ENCODE data around the gene SLC9A9.

Gene SLC9A9

DNA sequence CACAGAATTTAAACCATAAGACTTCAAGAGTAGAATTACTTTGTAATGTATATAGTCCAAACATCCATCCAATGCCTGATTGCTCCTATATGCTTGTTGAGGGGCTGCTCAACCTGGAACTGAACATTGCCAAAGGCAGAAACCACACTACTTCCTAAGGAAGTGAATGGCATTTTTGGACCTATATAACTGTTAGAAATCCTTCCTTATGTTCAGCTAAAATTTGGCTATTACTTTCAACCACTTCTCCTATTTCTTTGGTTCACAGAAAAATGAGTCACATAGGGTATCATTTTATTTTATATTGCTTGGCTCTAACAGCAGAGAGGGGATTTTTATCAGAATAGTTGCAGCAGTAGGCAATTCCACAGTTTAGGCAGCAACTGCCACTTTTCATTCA, 342.1 kb downstream of the SLC9A9 start:
- DNase-seq (ENCODE audit: low read depth): no peak

DNA sequence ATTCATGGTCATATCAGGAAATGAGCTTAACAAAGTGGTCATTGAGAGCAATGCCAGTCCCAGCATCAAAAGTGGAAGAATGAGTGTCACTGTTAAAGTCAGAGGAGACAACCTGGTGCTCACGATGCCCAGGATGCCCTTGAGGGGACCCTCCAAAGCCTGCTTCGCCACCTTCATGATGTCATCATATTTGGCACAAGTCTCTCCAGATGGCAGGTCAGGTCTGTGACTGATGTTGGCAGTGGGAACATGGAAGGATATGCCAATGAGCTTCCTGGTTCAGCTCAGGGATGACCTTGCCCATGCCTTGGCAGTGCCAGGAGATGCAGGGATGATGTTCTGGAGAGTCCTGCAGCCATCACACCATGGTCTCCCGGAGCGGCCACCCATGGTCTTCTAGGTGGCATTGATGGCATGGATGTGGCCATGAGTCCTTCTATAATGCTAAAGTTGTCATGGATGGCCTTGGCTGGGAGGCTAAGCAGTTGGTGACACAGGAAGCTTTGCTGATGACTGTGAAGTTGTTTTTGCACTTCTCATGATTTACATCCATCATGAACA, 344.9 kb downstream of the SLC9A9 start:
- no peak for DNase-seq (ENCODE audit: low read depth)

DNA sequence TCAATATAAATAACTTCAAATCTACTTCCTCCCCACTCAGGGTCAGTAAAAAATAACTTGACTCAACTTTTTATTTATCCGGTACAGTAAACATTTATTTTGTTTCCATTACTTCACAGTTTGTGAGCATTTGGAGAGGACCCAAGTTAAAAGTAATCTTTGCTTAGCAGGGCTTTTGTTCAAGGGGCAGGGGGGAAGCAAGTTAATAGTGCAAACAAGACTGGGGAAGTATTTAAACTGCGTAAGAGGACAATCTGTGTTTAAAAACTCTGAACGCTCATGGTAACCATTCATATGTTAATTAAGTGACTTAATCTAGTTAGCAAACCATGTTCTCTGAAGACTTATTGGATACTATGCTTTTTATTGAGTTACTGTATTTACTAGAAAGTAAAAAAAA, 346.2 kb downstream of the SLC9A9 start:
- DNase-seq (ENCODE audit: low read depth): no peak

DNA sequence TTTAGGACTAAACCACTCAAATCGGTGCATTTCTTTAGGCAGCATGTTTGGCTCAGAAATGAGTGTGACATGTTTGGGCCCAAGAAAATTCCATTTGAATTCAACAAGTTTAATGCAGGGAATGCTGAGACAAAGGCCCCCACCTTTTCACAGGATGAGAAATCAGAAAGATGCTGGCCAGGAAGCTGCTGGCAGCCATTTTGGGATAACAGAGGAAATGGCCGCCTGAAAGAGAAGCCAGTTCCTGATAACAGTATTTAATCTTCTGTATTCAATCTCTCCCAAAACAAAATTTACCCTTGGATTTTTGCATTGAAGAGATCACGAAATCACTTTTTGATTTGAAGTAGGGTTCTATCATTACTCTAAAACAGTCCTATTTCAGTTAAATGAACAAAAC, 350.9 kb downstream of the SLC9A9 start:
- no peak for DNase-seq (ENCODE audit: low read depth)

DNA sequence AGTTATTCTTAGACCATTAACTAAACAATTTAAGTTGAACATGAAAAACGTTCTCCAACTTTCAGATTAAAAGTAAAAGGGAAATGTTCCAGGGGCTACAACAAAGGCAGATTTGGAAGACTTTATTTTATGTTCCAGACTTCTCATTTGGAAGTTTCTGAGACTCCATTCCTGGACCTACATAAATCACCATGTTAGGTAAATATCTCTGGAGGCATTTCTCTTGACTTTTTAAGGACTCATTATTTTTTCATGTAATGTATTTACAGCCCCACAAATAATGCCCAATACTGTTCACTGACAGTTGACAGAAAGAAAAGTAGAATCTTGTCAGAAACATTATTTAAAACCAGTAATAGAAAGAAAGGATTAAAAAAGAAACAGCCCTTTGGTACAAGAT, 352.1 kb downstream of the SLC9A9 start:
- DNase-seq (ENCODE audit: low read depth): no peak

DNA sequence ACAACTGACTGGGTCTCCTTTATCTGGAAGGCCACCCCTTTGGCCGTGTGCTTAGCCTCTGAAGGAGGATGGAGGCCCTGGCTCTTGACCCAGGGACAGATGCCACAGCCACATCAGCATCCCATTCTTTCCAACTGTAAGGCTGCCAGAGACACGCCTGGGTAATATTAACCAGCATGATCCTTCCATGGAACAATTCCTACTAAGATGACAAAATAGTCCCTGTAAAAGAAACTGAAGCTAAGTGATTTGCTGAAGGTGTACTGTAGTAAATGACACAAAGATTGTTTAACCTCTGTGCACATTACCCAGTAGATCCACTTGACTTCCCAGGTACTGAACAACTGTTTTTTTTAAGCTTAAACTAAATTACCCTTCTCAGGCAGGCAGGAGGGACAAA, 352.7 kb downstream of the SLC9A9 start:
- no peak for DNase-seq (ENCODE audit: low read depth)

DNA sequence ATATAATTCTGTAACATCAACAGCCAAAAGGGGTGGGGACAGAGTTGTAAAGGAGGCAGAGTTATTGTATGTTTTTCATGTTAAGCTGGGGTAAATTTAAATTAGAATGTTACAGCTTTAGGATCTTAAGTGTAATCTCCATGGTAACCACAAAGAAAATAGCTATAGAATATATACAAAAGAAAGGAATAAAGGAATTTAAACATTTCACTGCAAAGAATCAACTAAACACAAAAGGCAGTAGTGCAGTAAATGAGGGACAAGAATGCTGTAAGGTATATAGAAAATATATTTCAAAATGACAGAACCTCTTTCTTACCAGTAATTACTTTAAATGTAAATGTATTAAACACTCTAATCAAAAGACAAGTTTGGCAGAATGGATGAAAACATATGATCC, 361.7 kb downstream of the SLC9A9 start:
- DNase-seq (ENCODE audit: low read depth): no peak

DNA sequence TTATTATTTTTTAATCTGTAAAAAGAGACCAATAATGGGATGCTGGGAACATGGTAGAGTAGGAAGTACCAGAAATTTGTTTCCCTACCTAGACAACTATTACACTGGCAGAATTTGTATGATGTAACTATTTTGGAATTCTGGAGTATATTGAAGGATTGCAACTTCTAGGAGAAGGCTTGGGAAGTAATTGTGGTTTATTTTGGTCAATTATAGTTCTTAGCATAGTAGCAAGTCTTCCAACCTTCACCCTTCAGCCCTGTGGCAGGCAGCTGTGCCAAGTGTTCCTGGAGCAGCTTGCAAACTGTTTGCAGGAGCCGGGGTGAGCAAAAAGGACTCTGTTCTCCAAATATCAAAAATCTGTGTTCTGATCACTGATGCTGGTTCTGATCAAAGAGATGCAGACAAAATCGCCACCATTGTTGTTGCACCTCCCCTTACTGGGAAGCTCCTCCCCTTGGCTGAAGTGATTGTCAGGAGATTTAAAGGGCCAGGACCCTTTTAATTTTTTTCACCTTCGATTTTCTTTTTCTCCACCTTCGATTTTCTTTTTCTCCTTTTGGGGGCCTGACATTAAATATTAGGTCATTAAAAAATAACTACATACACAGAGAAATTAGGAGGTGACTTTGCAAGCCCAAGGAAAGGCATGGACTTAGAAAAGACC, 363.3 kb downstream of the SLC9A9 start:
- DNase-seq (ENCODE audit: low read depth): no peak

DNA sequence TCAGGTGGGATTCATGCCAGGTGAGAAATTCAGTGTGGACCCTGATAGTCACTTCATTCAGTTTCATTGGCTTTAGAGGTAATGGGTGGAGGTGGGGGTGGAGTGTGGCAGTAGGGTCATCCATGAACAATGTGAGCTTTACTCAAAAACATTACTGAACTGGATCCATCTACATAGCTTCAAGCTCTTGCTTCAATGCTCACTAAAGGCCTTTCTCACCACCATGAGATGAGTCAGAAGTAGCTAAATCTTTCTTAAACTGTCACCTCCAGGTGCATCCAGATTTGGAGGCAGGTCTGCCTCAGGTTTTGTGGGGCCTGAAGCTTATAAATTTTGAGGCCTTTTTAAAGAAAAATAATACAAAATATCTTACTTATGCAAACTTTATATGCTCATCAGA, 365.1 kb downstream of the SLC9A9 start:
- no peak for DNase-seq (ENCODE audit: low read depth)

DNA sequence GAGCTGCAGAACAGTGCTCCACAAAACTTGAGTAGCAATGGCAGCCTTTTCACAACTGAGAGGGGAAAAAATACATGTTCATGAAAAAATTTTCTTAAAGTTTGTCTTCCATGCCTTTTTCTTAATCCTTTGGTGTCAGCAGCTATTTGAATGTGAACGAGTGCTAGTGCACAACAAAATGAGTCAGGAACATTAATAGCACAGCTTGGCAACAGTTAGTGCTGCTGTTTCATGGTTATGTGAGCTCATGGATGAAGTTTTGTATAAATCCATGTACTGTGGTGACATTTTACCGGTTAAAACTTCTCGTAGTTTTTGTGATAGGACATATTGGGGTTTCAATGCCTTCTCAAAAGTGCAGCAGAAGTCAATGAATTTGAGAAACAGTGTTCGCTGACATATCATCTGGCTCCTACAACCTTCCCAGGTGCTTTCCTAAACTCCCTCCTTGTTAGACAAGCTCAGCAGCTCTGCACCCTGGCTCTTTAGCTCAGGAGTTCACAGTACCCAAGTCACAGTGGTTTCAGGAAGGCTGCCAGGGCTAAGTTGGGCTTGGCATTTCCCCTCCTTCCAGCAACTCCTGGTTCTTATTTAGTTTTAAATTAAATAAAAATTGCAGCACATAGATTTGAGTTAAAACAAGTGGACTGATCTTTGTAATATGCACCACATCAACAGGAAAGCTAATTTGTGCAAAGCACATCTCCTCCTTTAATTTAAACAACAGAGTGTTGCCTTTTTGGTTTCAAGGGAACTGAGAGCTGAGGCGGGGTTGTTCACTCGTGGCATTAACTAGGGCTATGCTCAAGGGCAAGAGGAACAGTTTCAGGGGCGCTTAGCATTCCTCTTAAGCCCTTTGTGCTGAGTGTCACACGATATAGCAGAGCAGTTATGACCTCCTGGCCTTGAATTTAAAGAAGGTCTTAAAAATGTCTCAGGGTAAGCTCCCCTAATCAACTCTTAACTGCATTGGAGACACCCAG, 365.9 kb downstream of the SLC9A9 start:
- DNase-seq (ENCODE audit: low read depth): peak; percentile 50

DNA sequence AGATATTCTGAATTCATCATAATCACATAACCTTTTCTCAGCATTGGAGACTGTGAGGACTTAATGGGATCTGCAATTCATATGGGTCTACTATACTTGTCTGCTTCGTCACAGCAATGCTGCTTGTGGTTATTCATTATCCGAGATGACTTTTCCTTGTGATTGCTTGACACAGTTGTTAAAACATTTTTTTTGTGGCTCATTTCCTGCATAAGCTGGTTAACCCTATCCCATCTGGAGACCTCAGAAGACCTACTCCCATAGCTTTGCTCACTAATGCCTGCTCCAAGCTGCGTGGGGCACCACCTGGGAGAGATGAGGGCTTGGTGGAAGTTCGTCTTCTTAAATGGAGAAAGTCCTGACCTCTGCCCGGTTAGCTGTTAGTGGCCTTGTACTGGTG, 367.9 kb downstream of the SLC9A9 start:
- DNase-seq (ENCODE audit: low read depth): peak; percentile 67

DNA sequence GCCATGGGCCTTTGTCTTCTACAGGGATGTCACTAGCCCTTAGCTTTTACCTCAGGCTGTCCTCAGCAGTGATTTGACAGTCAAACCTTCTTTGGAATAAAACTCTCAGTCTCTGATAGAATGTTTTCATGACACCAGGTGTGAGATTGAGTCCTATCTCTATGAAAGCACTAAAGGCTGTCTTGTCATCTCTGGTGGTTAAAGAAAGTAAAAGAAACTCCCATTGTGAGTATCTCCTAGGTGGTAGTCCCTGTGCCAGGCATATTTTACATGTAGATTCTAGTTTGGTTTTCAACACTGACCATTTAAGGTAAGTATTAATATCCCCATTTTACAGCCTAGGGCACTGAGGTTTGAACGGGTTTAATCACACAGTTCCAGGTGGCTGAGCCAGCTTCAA, 368.5 kb downstream of the SLC9A9 start:
- DNase-seq (ENCODE audit: low read depth): no peak

DNA sequence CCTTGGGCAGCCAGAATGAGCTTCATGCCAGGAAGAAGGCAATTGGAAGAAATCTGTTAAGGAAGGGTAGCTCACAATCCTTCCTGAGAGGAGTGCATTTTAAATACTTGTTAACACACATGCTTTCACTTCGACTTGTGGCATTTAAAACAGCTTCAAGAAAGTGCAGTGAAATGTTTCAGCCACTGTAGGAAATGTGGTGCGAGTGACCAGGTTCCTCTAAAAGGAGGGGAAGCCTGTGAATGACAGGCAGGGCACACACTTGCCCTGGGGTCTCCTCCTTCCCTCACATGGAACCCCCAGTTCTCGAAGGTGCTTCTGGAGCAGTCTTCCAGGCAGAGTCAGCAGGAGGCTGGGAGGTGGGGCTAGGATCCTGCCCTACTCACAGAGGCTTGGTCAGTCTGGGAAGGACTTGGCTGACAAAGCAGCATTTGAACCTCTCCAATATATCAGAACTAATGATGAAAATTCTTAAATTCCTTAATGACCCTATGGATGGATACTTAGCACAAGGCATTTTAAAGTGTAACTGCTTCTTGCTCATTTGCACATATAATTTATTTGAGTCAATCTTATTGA, 370.1 kb downstream of the SLC9A9 start:
- DNase-seq (ENCODE audit: low read depth): no peak

DNA sequence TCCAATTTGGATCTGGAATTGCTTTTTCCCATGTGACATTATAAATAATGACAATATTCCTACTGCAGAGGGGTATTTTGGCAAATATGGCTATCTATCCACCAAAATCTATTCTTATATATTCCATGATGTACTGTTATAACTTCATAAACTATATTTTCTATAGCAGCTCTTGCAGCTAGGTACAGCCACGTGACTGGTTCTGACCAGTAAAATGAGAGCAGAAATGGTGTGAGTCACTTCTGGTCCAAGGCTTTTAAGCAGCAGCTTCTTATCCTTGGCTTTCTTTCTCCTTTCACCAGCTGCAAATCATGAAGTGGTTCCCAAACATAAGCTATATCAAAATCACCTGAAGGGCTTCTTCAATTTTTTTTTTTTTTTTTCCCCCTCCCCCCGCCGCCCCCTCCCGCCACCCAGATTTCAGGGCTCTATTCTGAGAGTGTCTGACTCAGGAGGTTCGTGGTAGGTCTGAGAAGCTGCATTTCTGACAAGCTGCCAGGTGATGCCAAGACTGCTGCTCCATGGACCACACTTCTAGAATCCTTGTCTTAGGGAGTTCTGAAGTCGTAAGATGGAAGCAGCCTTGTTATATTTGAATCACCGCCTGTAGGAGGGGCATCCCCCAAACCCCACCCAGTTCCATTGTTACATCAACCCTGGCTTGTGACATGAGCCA, 371.2 kb downstream of the SLC9A9 start:
- no peak for DNase-seq (ENCODE audit: low read depth)

DNA sequence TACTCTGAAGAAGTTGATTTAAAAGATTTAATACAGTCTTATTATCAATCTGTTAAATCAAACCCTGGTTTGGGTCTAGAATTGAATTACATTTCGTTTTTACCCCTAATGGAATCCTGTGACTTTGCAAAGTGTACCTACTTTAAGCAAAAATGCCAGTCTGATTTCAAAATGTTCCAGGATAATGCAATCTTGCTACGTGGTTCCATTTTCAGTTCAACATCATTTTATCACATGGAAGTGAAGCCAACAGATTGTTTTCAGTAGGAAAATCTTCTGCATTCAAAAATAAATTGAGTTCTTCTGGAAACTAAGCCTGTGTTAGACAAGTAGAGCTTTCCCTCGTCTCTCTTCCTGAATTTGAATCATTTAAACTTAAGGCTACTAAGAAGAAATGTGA, 372.3 kb downstream of the SLC9A9 start:
- DNase-seq (ENCODE audit: low read depth): no peak

DNA sequence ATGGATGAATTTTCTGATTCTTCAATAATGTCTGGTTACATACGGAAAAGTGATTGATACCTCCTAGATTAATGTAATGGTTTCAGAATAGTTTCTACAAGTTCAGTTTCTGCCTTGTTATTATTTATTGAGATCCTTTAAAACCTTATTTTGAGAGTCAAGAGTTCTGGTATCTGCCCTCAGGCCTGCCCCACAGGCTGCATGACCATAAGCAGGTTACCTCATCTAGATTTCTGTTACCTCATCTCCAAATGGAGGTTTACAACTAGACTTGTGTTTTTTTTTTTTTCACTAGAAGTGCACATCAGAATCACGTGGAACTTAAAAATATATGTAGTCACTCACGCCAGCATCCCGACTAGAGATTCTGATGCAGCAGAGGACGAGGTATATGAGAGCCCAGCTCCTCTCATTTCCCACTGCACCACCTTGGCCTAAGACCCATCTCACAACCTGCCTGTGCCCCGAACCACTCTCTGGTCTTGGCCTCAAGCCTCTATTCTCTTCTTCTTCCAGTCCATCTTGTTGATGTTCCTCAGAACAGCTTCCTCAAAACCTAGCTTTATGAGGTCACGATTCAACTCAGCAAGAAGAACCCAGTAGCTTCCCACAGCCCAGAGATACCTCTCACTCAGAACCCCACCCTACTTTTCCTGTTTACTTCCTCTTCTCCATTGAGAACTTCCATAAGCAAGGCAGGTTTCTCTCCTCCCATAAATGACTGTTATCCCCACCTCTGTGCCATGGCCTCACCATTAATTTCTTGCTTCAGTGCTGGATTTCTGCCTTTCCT, 375.3 kb downstream of the SLC9A9 start:
- DNase-seq (ENCODE audit: low read depth): no peak

DNA sequence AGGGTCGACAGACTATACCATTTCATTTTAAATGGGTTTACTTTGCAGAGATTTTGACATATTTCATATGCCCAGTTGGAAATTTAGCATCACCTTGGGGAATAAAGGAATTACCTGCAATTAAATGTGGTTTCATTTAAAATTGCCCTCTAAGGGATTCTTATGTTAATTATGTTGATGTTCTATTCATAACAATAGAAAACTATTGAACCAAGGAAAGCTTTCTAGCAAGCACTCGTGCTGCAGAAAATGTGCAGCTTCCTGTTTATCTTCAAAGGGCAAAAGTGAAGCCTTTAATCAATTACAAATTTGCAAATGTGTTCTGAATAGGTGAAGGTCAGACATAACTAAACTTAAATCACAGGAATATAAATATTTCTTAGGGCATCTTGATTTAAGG, 376.6 kb downstream of the SLC9A9 start:
- no peak for DNase-seq (ENCODE audit: low read depth)

DNA sequence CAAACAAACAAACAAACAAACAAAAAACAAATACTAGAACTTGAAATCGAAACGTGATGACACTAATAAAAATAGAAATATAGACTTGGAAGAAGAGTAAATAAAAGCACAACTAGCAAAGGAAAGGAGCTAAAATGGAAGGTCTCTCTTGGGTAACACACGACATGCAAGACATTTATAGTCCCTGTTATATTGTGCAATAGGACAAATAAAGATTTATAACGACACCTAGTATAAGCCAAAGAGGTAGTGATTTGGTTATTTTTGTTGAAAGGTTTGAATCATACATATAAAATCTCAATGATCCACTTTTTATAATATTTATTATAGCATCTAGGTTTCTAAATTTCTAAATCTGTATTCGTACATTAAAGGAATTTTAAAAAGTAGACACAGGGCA, 379.1 kb downstream of the SLC9A9 start:
- no peak for DNase-seq (ENCODE audit: low read depth)

DNA sequence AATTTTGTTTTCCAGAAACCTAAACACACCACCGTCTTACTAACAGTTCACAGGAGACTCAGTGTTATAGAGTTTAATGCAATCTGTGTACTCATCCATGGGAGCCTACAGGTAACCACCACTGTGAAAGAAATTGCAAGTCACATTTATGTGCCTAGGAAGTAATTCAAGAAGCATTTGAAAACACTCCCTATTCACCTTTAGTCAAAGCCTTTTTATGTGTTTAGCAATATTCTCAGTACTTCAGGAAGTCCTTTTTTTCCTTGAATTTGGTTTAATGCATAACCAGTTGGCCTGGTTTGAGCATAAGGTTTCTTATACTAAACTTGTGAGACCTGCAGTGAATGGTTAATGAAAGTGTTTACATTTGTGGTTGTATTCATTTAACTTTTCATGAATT, 382.6 kb downstream of the SLC9A9 start:
- no peak for DNase-seq (ENCODE audit: low read depth)

DNA sequence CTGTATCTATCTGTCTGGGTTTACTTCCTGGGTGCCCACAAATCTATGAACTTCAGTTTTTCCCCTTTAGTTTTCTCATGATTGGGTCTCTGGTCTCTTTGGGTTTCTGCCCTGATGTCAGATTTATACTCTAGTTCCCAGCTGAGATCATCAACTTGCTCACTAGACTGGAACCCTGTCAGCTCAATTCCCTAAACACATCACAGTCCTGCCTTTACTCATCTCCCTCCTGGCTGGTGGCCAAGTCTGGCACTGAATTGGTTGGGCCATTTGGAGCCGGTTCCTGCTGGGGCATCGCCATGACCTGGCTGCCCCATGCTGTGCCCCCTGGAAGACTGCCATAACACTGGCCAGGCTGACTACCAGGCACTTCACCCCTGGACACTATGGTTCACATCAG, 383.4 kb downstream of the SLC9A9 start:
- DNase-seq (ENCODE audit: low read depth): peak; percentile 37

DNA sequence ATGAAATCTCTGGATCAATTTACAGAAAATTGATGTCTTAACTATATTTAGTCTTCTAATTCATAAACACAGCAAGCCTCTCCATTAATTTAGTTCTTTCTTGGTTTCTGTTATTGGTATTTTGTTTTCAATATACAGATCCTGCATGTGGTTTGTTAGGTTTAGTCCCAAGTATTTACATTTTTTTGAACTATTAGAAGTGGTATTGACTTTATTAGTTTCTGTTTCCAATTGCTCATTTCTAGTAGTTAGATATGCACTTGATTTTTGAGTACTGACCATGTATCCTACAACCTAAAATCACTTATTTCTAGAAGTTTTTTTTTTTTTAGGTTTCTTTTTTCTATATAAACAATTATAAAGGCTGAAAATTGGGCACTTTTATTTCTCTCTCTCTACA, 392.8 kb downstream of the SLC9A9 start:
- no peak for DNase-seq (ENCODE audit: low read depth)
